Measurements from ENCODE around the gene GOT1. TPM values are rescaled to one million over a fixed set of nuclear protein-coding genes. Genes with fewer than 3 reads are reported as not detected.

The GOT1 gene
- total and polyA plus RNA-seq, 4 donors = 73.5 to 271 (median 123) TPM

GRCh38 chr10:99443500-99443899 lies 13.1 kb upstream of the GOT1 start:
- Histone ChIP-seq H3K27ac (ENCODE audit: low read depth in 1 of 2, low read length in 2 of 2) (no peak overlapping the region), H3K4me1 (ENCODE audit: control insufficient read depth in 4 of 4, insufficient read depth in 4 of 4, low read length in 3 of 4) (peaks cover 0 to 3% (median 0%) of the 10 kb centered on the region in 4 donors), H3K27me3 (ENCODE audit: control insufficient read depth in 4 of 4, insufficient read depth in 4 of 4, low read length in 3 of 4) (no peaks in the 10 kb centered on the region), H3K9ac (ENCODE audit: low read depth in 1 of 2, low read length in 2 of 2) (no peak overlapping the region), H3K4me3 (ENCODE audit: low read depth in 1 of 3, low read length in 3 of 3) (no peak overlapping the region), H3K36me3 (ENCODE audit: control insufficient read depth in 4 of 4, insufficient read depth in 3 of 4, low read depth in 1 of 4, low read length in 3 of 4) (no peaks in the 10 kb centered on the region), H3K9me3 (ENCODE audit: control insufficient read depth in 4 of 4, low read length in 3 of 4) (no peaks in the 10 kb centered on the region)
- TF ChIP-seq TAF1 (conservative IDR thresholded peaks at IDR 0.05) = no peak
- no peak for TF ChIP-seq YY1 (IDR thresholded peaks at IDR 0.05)
- no peak for TF ChIP-seq SP1 (IDR thresholded peaks at IDR 0.05)
- TF ChIP-seq CTCF (IDR thresholded peaks at IDR 0.05; ENCODE audit: low read depth, low read length, missing input control) = no peak
- no peak for TF ChIP-seq JUND (IDR thresholded peaks at IDR 0.05)
- no peak for TF ChIP-seq HNF4G (IDR thresholded peaks at IDR 0.05)
- TF ChIP-seq EGR1 (IDR thresholded peaks at IDR 0.05; ENCODE audit: low read depth in 2 of 2) = no peak
- TF ChIP-seq GABPA (IDR thresholded peaks at IDR 0.05 in 1 of 2, conservative IDR thresholded peaks at IDR 0.05 in 1 of 2) = no peak
- no peak for TF ChIP-seq HNF4A (conservative IDR thresholded peaks at IDR 0.05)
- no peak for TF ChIP-seq ZBTB33 (IDR thresholded peaks at IDR 0.05)
- no peak for TF ChIP-seq RAD21 (IDR thresholded peaks at IDR 0.05)
- TF ChIP-seq REST (IDR thresholded peaks at IDR 0.05) = no peak
- TF ChIP-seq FOXA1 (IDR thresholded peaks at IDR 0.05) = no peak
- TF ChIP-seq RXRA (IDR thresholded peaks at IDR 0.05) = no peak
- no peak for DNase-seq (ENCODE audit: low spot score)
- WGBS = 68% methylated on average over 3 of the region's 3 CpGs

- no peak overlapping the region for H3K9ac ChIP-seq (ENCODE audit: low read depth in 1 of 2, low read length in 2 of 2)
- WGBS = 88% methylated on average over 5 of the region's 5 CpGs
- no peak for DNase-seq (ENCODE audit: low spot score)
- no peaks in the 10 kb centered on the region for H3K27me3 ChIP-seq (ENCODE audit: control insufficient read depth in 4 of 4, insufficient read depth in 4 of 4, low read length in 3 of 4)
- H3K27ac ChIP-seq (ENCODE audit: low read depth in 1 of 2, low read length in 2 of 2) = no peak overlapping the region
- no peaks in the 10 kb centered on the region for H3K9me3 ChIP-seq (ENCODE audit: control insufficient read depth in 4 of 4, low read length in 3 of 4)
- H3K4me1 ChIP-seq (ENCODE audit: control insufficient read depth in 4 of 4, insufficient read depth in 4 of 4, low read length in 3 of 4) = peaks cover 0 to 3% (median 0%) of the 10 kb centered on the region in 4 donors
- no peaks in the 10 kb centered on the region for H3K36me3 ChIP-seq (ENCODE audit: control insufficient read depth in 4 of 4, insufficient read depth in 3 of 4, low read depth in 1 of 4, low read length in 3 of 4)
- H3K4me3 ChIP-seq (ENCODE audit: low read depth in 1 of 3, low read length in 3 of 3) = no peak overlapping the region
- TF ChIP-seq HNF4G (IDR thresholded peaks at IDR 0.05) (no peak), REST (IDR thresholded peaks at IDR 0.05) (no peak), SP1 (IDR thresholded peaks at IDR 0.05) (no peak), RAD21 (IDR thresholded peaks at IDR 0.05) (no peak), EGR1 (IDR thresholded peaks at IDR 0.05; ENCODE audit: low read depth in 2 of 2) (no peak), ATF3 (IDR thresholded peaks at IDR 0.05) (no peak), HNF4A (conservative IDR thresholded peaks at IDR 0.05) (no peak), RXRA (IDR thresholded peaks at IDR 0.05) (no peak), FOXA1 (IDR thresholded peaks at IDR 0.05) (no peak), GABPA (IDR thresholded peaks at IDR 0.05 in 1 of 2, conservative IDR thresholded peaks at IDR 0.05 in 1 of 2) (no peak), TAF1 (conservative IDR thresholded peaks at IDR 0.05) (no peak), MAX (IDR thresholded peaks at IDR 0.05) (no peak), YY1 (IDR thresholded peaks at IDR 0.05) (no peak), ZBTB33 (IDR thresholded peaks at IDR 0.05) (no peak)
Observed at GRCh38 chr10:99442394-99442793, 12.0 kb upstream of the GOT1 start.

All from liver (tissue), 9 donors.